Activated CD4-positive, alpha-beta T cell treated with anti-CD3 and anti-CD28 coated beads, Interleukin-2, amount 50 U/mL, for 1 hour (primary cell): Measurements from ENCODE around the gene BPI.
"Not testable (repeated sequence)": the region's sequence is repeated elsewhere in the genome, so short reads cannot be mapped to it uniquely, and the experiment has no call there.

Source experiments
- DNase-seq: peaks from one replicate; pipeline ENCODE4 v3.0.0-alpha.2; 2020

Gene BPI

GRCh38 chr20:38303908-38304379, at the start of gene BPI:
Gene BPI, plus strand, starts transcription at chr20:38304156. Its CDS starts 68 bp downstream, at chr20:38304224.
- no peak for DNase-seq

GRCh38 chr20:38254621-38255020, 49.3 kb upstream of the BPI start:
- not testable (repeated sequence) for DNase-seq

- no peak for DNase-seq
Observed at GRCh38 chr20:38255393-38255792, 48.6 kb upstream of the BPI start.

GRCh38 chr20:38256021-38256420, 47.9 kb upstream of the BPI start:
- no peak for DNase-seq

GRCh38 chr20:38256966-38257365, 47.0 kb upstream of the BPI start:
- no peak for DNase-seq

GRCh38 chr20:38258545-38259215, 45.3 kb upstream of the BPI start:
- DNase-seq: no peak

GRCh38 chr20:38260025-38260377, 44.0 kb upstream of the BPI start:
- no peak for DNase-seq

GRCh38 chr20:38260378-38261053, 43.4 kb upstream of the BPI start, which contains the start of gene KIAA1755:
Gene KIAA1755, minus strand, starts transcription at chr20:38260735. Its CDS starts 235 bp downstream, at chr20:38260500.
- DNase-seq: no peak

GRCh38 chr20:38261054-38261390, 42.9 kb upstream of the BPI start:
- DNase-seq: no peak

- DNase-seq: no peak
Observed at GRCh38 chr20:38262931-38263330, 41.0 kb upstream of the BPI start.

GRCh38 chr20:38266426-38266825, 37.5 kb upstream of the BPI start:
- DNase-seq: no peak

GRCh38 chr20:38267296-38267695, 36.7 kb upstream of the BPI start:
- DNase-seq: no peak

- no peak for DNase-seq
Observed at GRCh38 chr20:38267901-38268514, 35.9 kb upstream of the BPI start.

GRCh38 chr20:38269040-38269439, 34.9 kb upstream of the BPI start:
- DNase-seq: no peak

GRCh38 chr20:38269715-38270114, 34.2 kb upstream of the BPI start:
- no peak for DNase-seq

GRCh38 chr20:38270869-38271605, 32.9 kb upstream of the BPI start:
- DNase-seq: no peak

- no peak for DNase-seq
Observed at GRCh38 chr20:38271608-38272120, 32.3 kb upstream of the BPI start.

- DNase-seq: no peak
Observed at GRCh38 chr20:38272398-38272797, 31.6 kb upstream of the BPI start.

- no peak for DNase-seq
Observed at GRCh38 chr20:38272961-38273360, 31.0 kb upstream of the BPI start.

GRCh38 chr20:38275815-38276550, 28.0 kb upstream of the BPI start:
- DNase-seq: no peak

GRCh38 chr20:38277285-38277684, 26.7 kb upstream of the BPI start:
- no peak for DNase-seq

- no peak for DNase-seq
Observed at GRCh38 chr20:38277691-38278090, 26.3 kb upstream of the BPI start.

- no peak for DNase-seq
Observed at GRCh38 chr20:38278131-38278530, 25.8 kb upstream of the BPI start.
